Colon (tissue), 2 donors: Measurements from ENCODE around the gene CERS3.
"Not testable (repeated sequence)": the region's sequence is repeated elsewhere in the genome, so short reads cannot be mapped to it uniquely, and the experiment has no call there.

Experiments
- FAIRE-seq: peaks from 2 replicates; lab custom pipeline; 2012; peaks lifted over from hg19 to GRCh38; lab: Jason Lieb, UNC
- donor health status: control.
- donor health status: control.

CERS3 gene

DNA sequence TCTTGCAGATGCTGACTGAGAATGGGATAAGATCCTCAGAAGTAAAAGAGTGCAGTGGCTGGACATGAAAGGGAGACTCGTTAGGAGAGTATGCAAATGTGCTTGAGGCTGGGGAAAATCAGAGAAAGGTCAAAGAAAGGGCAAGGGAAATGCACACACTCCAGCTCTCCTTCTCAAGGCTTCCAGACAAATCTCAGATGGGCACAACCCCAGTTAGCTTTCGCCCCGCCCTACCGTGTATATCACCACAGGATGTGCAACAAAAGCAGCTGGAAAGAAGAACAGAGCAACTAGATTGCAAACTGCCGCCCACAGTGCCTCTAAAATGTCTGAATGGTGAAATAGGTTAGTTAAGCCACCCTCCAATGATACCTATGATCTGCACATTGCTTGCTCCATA is 63.9 kb downstream of the CERS3 start:
- FAIRE-seq = no peak

DNA sequence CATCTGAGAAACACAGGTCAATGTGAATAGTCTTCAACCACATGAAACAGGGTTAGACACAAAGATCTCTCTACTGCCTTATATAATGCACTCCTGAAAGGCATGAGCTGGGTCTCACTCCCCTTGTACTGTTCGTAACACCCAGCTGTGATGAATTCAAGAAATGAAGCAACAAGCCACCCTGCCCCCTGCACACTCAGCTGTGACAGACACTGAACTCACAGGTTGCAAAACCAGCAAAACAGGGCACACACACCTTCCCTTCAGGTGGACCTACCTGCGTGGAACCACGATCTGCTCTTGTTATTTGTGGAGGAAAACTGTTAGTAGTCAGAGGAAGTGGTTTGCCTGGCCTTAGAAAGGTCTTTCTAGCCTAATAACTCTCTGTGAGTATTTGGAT is 64.5 kb downstream of the CERS3 start:
- no peak for FAIRE-seq

DNA sequence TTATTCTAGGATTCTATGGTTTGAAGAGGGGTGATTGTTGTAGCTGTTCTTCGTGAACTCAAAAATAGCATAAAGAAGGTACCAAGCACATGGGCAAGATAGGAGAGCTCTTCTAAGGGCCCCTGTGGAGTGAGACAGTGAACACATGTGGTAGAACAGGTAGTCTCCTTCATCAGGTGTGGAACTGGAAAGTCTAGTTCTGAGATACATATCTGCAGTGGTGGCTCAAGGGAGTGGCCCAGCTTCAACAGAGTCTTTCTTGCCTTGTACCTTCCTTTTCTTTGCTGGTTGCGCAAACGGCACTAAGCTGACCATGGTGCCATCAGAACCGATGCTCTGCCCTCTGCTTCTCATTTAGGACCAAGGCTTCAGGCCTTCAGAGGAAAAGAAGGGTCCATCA is 65.2 kb downstream of the CERS3 start:
- FAIRE-seq = no peak

DNA sequence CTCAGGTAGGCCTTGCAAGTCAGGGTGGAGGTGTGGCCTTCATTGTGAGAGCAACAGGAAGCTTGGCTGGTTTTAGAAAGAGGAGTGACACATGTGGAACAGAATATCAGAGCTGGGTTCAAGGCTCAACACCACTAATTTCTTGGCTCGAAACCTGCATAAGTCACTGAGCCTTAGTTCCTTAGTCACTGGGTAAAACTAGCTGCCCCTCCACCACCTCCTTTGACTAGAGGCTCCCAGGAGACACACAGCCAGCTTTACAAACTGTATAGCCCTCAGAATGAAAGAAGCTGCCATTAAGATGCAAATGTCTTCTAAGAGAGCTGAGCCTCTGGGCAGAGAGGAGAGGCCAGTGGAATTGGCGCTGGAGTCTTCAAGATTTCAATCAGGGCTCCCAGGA is 67.7 kb downstream of the CERS3 start:
- no peak for FAIRE-seq

DNA sequence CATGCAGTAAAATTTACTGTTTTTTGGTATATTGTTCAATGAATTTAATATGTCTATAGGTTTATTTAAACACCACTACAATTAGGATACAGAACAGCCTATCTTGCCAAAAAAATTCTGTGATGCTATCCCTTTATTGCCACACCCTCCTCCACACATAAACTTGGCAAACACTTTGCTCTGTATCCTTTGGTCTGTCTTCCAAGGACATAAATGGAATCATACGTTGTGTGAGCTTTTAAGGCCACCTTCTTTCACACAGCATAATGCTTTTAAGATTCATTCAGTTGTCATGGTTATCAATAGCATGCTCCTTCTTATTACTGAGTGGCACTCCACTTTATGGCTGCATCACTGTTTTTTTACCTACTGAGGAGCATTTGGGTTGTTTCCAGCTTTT is 71.5 kb downstream of the CERS3 start:
- no peak for FAIRE-seq

DNA sequence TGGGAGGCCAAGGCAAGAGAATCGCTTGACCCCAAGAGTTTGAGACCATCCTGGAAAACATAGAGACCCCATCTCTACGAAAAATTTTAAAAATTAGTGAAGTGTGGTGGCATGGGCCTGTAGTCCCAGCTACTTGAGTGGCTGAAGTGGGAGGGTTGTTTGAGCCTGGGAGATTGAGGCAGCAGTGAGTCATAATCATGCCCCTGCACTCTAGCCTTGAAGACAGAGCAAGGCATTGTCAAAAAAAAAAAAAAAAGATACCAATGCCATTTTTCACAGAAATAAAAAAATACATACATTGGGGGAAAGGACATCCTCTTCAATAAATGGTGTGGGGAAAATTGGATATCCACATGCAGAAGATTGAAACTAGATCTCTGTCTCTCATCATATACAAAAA is 74.6 kb downstream of the CERS3 start:
- no peak for FAIRE-seq

DNA sequence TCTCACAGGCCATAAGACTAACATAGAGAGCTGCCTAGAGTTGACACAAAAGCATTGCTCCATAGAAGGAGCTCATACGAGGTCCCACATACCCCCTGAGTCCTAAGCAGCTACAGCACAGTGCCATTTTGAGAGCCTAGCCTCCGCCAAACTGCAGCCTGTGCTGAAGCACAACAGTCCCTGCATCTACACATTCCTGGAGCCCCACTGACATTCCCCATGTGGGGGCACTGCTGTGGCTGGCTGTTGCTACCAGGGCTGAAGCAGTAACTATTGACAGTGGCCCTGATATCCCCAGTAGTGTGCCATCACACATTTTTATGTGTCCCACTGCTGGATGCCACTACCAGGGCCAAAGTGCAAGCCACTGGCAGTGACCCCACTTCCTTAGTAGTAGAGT is 80.3 kb downstream of the CERS3 start:
- no peak for FAIRE-seq

DNA sequence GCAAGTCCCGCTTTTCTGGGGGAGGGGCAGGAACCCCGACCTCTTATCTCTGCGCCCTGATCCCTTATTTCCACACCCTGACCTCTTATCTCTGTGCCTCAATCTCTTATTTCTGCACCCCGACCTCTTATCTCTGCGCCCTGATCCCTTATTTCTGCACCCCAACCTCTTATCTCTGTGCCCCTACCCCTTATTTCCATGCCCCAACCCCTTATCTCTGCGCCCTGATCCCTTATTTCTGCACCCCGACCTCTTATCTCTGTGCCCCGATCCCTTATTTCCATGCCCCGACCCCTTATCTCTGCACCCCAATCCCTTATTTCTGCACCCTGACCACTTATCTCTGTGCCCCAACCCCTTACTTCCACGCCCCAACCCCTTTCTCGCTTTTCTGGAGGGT is 87.7 kb downstream of the CERS3 start:
- not testable (repeated sequence) for FAIRE-seq

DNA sequence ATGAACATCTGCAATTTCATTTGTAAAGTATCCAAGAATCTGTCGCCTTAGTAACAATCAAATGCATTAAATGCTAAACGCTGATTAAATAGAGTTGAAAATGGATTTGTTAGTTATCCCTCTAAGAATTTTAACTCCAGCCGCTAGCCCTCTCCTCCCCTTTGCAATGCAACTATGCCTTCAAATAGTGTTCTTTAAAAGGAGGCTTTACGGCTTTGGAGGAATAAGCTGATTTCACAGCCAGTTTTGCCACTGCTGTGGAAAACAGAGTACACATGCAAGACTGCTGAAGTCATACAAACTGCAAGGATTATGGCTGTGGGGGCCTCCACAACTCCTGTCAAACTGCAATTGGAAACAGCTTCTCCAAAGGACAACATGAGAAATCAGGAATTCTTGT is 89.2 kb downstream of the CERS3 start:
- FAIRE-seq = no peak

DNA sequence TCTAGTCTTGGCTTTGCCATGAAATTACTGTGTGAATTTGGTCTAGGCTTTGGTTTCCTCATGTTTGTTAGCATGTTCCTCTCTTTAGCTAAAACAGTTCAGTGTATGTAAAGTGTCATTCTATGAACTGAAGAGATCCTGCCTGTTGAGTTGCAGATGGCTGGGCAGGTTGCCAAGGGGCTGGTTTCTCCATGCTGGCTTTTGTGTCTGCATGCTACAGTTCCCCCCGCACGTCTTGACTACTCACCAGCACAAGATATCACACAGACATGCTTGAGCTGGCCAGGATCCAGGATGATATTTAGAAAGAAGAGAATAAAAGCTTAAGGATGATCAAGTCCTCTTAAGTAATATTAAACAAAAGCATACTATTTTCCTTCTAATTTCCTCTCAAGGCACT is 90.2 kb downstream of the CERS3 start:
- no peak for FAIRE-seq

DNA sequence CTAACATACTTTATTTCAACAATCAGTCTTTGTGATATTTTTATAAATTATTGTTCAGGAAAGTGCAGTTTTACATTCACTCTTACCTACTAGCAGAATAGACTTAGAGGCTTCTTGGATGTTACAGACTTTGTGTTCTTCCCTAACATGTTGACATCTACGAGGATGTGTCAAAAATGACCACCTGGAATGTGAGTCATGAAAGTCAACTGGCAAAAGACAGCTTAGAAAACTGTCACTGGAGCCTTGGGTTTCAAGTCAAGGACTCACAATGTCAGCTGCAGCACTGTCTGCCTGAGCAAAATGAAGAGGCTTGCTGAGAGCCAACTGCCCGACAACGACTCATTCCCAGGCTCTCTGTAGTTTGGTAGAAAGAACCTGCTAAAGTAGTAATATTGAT is 91.5 kb downstream of the CERS3 start:
- FAIRE-seq = no peak

DNA sequence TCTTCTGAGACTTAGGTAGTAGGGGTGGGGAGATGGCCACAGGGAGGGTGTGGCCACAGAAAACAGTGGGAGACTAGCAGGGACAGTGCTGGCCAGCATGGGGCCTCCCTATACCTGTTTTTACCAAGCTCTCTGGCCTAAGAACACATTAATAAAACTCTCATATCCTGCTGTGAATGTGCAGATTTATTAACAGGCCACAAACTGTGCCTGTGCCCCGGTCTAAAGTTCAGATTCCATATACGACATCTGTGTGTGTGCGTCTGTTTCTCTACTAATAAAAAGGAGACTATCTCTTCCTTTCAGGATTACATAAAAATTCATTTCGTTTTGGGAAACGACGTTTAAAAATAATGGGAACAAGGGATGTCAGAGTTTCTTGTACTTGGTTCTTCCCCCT is 94.2 kb downstream of the CERS3 start:
- FAIRE-seq = no peak

DNA sequence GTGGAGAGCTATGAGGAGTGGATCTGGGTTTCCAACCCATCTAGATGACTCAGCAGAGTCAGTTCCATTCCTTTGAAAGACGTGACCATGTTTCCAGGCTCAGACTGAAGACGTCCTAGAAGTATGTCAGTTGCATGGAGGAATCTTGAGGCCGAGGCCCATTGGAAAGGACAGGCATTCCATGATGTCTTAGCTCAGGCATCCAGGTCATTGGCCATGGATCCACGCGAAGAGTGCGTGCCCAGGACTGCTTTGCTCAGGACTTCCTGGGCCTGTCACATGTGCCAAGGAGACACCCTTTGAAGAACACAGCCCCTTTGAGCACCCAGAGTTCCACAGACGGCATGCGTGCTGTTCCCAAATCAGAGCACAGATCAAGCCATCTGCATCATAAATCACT is 94.7 kb downstream of the CERS3 start:
- no peak for FAIRE-seq

DNA sequence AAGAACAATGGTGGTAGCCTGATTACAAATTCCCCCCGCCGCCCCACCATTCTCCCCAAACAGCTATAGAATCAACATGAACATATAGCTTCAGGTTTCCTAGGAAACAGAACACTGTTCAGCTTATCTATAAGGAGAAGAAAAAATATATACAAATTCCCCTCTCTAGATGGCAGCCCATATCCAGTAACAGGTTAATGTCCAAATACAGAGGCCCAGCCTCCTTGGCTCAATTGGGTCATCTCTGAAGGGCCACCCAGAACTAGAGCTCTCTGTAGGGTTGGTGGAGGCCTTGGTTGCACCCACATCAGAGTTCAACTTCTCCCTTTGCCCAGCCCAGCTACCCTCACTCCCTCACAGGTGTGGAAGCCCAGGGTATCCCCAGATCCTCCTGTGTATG is 95.4 kb downstream of the CERS3 start:
- no peak for FAIRE-seq

DNA sequence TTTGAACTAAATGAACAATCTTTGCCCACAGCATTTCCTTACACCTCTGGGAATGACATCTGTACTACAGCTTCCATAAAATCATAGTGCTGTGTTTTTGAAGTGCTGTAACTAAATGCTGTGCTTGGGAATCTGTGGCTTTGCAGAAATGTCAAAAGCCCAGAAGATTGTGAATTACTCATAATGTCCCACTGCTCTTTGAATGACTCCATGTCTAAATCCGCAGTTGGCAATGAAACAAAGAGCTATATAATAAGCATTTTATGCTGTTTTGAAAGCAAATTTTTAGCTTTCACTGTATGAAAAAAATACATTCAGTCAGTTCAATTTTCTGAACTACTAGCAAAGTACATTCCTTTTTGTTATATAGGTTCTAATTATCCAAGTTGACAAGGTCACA is 98.3 kb downstream of the CERS3 start:
- no peak for FAIRE-seq

DNA sequence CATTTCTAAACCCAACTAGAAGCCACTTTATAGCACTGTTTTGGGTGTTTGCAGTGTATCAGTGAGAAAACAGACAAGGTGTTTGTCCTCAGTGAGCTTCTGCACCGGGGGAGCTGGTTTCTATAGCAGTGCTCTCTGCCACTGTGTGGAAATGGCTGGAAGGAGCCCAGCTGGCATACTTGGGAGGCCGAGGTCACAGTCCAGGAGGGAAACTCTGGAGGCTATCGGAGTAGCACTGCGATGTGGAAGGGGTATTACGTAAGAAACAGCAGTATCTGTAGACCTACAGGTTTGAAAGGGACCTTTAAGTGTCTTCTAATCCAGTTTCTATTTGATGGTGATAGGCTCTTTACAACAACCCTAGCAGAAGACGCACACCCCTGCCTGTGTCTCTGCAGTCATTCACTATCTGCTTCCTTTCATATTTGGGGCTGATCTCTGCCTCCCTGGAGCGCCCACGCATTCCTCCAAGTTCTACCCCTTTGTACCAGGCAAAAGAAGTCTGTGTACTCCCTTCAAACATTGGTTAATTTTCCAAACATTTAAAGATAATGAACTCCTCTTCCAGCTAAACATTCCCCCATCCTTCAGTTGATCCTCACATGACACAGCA is 99.5 kb downstream of the CERS3 start:
- FAIRE-seq = no peak

DNA sequence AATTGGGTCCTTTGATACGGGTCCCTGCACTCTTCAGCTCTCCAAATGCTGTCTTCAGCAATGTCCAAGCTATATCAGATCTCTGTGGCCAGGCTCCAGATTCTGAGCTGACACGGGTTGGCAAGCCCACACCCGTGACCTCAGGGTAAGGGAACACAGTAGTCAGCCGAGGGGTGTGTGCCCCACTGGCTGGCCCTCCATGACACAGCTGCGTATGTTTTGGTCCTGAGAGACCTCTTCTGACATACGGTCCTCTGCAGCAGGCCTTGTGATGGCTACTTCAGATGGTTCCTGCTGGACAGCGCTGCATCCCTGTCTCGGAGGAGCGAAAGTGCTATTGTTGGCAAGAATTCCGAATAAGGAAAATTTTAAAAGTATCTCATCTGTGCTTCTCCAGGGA is 101.8 kb downstream of the CERS3 start:
- FAIRE-seq = no peak

DNA sequence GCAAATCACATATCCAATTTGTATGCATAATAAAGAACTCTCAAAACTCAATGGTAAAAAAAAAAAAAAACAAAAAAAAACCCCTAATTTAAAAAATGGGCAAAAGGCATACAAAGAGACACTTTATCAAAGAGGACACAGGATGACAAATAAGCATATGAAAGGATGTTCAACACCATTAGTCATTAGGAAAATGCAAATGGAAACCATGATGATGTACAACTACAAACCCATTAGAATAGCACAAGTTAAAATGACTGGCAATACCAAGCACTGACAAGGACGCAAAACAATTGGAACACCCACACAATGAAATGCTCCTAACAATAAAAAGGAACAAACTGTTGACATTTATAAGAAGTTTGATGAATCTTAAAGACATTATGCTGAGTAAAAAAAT is 123.6 kb downstream of the CERS3 start:
- no peak for FAIRE-seq

DNA sequence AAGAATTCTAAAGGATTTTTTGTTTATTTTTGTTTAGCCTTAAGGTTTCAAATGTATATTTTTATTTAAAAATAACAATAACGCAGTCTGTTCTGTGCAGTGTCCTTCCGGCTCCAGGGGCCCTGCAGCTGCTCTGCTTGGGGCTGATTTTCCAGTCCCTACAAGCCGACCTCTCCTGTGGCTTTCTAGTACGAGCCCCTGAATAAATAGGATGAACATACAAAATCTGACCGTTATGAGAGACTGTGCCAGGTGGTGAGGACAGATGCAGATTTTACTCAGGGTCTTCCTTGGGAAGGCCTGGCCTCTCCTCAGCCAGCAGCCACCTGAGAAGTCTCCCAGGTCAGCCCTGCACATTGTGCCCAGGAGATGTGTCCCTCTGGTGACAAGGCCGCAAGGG is 127.8 kb downstream of the CERS3 start:
- no peak for FAIRE-seq

DNA sequence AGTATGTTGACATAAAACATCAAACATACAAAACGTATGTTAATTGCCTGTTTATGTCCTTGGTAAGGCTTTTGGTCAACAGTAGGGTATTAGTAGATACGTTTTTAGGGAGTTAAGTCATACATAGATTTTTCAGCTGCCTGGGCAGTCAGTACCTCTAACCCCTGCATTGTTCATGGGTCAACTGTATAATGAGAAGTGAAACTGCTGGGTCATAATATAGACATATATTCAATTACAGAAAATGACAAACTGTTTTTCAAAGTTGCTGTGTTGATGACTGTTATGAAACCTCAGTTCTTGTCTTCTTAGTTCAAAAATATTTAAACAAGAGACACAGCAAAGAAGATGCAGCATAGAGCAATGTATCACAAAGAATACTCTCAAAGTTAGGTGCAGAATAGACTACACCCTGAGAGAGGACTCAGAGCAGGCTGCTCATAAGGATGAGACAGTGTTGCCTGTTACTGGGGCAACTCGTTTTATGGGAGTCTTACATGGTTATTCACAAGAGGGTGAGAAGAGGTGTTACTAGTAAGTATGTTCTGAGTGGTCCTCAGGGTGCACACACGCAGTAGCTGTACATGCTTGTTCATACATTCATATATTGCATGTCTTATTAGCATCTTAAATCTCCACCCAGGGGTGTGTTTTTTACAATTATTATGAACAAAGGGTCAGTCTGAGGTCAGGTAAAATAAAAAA is 133.9 kb downstream of the CERS3 start:
- FAIRE-seq = no peak

DNA sequence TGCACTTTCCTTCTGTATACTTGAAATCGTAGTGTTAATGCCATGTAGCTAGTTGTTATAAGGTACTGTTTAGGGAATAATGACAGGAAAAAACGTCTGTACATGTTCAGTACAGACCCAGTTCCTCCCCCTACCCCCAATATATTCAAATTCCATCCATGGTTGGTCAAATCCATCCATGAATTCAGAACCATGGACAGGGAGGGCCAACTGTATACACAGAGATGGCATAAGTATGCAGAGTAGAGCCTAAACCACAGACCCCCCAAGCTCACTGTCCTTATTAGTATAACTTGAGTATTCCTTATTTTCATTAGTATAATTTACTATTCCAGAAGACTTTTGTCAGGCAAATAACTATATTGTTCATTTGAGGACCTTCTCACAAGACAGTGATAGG is 135.7 kb downstream of the CERS3 start:
- FAIRE-seq = no peak

DNA sequence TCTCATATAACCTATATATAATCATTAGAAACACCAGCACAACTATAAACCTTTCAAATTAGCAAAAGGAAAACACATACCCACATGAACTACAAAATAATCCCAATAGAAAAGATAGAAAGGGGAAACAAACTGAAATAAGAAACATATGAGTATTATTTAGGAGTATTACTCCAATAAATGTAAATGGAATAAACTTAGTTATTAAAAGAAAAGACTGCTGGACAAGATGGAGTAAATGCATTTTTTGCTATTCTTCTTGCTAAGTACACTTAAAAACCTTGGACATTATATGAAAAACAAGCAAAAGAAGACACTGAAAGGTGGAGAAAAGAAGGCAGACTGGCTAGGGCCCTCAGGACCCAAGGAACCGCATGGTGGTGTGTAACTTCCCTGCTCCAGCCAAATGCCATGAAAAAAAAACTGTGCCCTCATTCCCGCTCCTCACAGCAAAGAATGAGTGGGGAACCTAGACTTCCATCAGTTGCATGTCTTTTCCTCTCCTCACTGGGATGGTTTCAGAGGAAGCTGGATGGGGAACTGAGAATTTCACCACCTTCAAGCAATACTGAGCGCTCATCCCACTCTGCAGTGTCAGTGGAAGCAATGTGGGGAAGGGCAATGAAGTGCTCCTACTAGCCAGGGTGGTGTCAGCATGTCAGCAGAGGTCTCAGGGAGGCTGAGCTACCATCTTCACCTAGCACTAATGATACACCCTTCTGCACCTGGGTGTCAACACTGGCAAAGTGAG is 143.3 kb downstream of the CERS3 start:
- no peak for FAIRE-seq

DNA sequence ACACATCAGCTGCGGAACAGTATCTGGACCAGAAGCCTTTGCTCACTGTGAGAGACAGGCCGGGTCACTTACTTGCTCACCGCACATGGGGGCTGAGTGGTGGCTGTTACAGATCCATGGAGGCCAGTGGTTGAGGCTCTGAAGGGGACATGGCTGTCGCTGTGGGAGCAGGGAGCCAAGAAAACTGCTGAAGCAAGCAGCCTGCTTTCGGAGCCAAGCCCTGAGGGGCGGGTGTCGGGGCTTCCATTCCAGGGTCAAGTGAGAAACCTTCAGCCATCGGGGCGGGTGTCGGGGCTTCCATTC is 144.7 kb downstream of the CERS3 start:
- no peak for FAIRE-seq
